Mucosa of descending colon (tissue), 3 donors: ENCODE data around the gene FAM107B. TPM values are rescaled to one million over a fixed set of nuclear protein-coding genes. Genes with fewer than 3 reads are reported as not detected.
A peak's percentile ranks its signal among the peaks of the same experiment; 100 is the strongest.

ENCODE experiments used
- ATAC-seq: fragments of 200-7000 bp; cut with Tn5 transposase; one replicate; pipeline ENCODE4 v1.9.1; 2020; ENCODE audit warnings: mild to moderate bottlenecking, moderate library complexity
- DNase-seq, 3 donors: peaks; one replicate each; pipeline ENCODE4 v3.0.0-alpha.2; 2020
- H3K36me3 ChIP-seq: fragments of 200-600 bp; one replicate; pipeline ENCODE4 v1.8.0; 2021; ENCODE audit warnings: low read depth, mild to moderate bottlenecking
- H3K4me1 ChIP-seq: fragments of 200-600 bp; one replicate; pipeline ENCODE4 v1.8.0; 2021; ENCODE audit warnings: low read depth, mild to moderate bottlenecking
- H3K4me3 ChIP-seq: fragments of 200-600 bp; one replicate; pipeline ENCODE4 v1.8.0; 2021; ENCODE audit warnings: mild to moderate bottlenecking
- H3K9me3 ChIP-seq: fragments of 200-600 bp; one replicate; pipeline ENCODE4 v1.8.0; 2021; ENCODE audit warnings: mild to moderate bottlenecking
- intact Hi-C, 2 donors: fragments of 100-400 bp; cut with DNase I in 1 of 2; cut with micrococcal nuclease in 1 of 2; formaldehyde crosslinking; loops; one replicate each; pipeline versions ENCODE4 v1.11.0 to v1.11.1; 2022; cut with DNase I, micrococcal nuclease
- total RNA-seq, 3 donors: library from RNA; stranded (reverse); fragmentation: NEBNext Ultra II Directional in 2 of 3; extraction: Animal tissue kit (Norgen Biotek cat#: 25700) in 2 of 3; gene quantifications; one replicate each; pipeline versions ENCODE4 v1.2.1 to v1.2.4, GENCODE V29; 2021 to 2023
- TF ChIP-seq, protein P1 (sequence below): fragments of 200-600 bp; IDR thresholded peaks from one replicate; pipeline ENCODE4 v1.8.0; 2022; ENCODE audit warnings: antibody characterized with exemption, mild to moderate bottlenecking
- donor health status: DM: no; HTN: no; CAD: no; lungs with moderate emphysema.
- donor health status: DM: no; HTN: no; CAD: no.
- donor health status: DM: no; HTN: yes; CAD: no.

FAM107B gene
- total RNA-seq, 3 donors from 2014 or later = 45.6 to 77.7 (median 76.9) TPM

GRCh38 chr10:14587540-14588083 lies 187.1 kb downstream of the FAM107B start:
- Histone ChIP-seq H3K4me3 (no peak overlapping the region), H3K36me3 (no peaks in the 10 kb centered on the region), H3K9me3 (no peaks in the 10 kb centered on the region), H3K4me1 (peaks cover 16% of the 10 kb centered on the region)
- intact Hi-C loops = no loop called here
- ATAC-seq = no peak
- TF ChIP-seq, protein P1, sequence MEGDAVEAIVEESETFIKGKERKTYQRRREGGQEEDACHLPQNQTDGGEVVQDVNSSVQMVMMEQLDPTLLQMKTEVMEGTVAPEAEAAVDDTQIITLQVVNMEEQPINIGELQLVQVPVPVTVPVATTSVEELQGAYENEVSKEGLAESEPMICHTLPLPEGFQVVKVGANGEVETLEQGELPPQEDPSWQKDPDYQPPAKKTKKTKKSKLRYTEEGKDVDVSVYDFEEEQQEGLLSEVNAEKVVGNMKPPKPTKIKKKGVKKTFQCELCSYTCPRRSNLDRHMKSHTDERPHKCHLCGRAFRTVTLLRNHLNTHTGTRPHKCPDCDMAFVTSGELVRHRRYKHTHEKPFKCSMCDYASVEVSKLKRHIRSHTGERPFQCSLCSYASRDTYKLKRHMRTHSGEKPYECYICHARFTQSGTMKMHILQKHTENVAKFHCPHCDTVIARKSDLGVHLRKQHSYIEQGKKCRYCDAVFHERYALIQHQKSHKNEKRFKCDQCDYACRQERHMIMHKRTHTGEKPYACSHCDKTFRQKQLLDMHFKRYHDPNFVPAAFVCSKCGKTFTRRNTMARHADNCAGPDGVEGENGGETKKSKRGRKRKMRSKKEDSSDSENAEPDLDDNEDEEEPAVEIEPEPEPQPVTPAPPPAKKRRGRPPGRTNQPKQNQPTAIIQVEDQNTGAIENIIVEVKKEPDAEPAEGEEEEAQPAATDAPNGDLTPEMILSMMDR = no peak
- no peak for DNase-seq

GRCh38 chr10:14586901-14587300 lies 187.8 kb downstream of the FAM107B start:
- ATAC-seq (peak; percentile 47), DNase-seq (peak in 1 of 3 donors; percentile 63)
- intact Hi-C loops = no loop called here

GRCh38 chr10:14585287-14586193 lies 189.2 kb downstream of the FAM107B start:
- ATAC-seq = no peak

More at GRCh38 chr10:14586901-14587300, 187.8 kb downstream of the FAM107B start:
- Histone ChIP-seq H3K36me3 (no peaks in the 10 kb centered on the region), H3K9me3 (no peaks in the 10 kb centered on the region), H3K4me3 (no peak overlapping the region), H3K4me1 (peaks cover 16% of the 10 kb centered on the region)
- TF ChIP-seq, protein P1 = no peak

GRCh38 chr10:14584661-14585060 lies 190.0 kb downstream of the FAM107B start:
- TF ChIP-seq, protein P1 = no peak
- intact Hi-C loops = no loop called here
- H3K36me3 ChIP-seq = no peaks in the 10 kb centered on the region
- no peak for ATAC-seq
- H3K4me3 ChIP-seq = no peak overlapping the region
- no peaks in the 10 kb centered on the region for H3K9me3 ChIP-seq
- peaks cover 16% of the 10 kb centered on the region for H3K4me1 ChIP-seq
- no peak for DNase-seq

More at GRCh38 chr10:14585287-14586193, 189.2 kb downstream of the FAM107B start:
- no peaks in the 10 kb centered on the region for H3K36me3 ChIP-seq
- no peaks in the 10 kb centered on the region for H3K9me3 ChIP-seq
- H3K4me1 ChIP-seq = peaks cover 16% of the 10 kb centered on the region
- intact Hi-C loops = no loop called here
- DNase-seq = no peak
- no peak overlapping the region for H3K4me3 ChIP-seq
- TF ChIP-seq, protein P1 = no peak

DNA sequence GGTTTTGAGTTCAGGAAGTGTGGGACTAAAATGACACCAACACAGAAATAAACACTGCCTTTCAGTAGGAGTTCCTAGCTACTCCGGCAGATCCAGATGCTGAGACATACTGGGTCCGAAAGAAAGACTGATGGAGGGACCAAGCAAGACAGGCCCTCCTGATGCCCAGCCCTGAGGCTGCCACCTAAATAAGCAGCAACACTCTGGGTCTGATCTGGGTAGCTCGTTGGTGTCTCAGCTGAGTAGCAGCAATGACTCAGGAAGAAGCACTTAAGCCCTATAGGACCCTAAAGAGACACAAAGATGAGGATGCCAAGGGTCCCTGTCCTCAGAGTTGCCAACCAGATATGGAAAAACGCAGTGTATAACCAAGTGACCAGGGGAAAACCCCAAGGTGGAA lies 190.7 kb downstream of the FAM107B start:
- peaks cover 15% of the 10 kb centered on the region for H3K4me1 ChIP-seq

More for the DNA sequence above, 190.7 kb downstream of the FAM107B start:
- ATAC-seq = no peak
- Histone ChIP-seq H3K9me3 (no peaks in the 10 kb centered on the region), H3K4me3 (no peak overlapping the region), H3K36me3 (no peaks in the 10 kb centered on the region)
- TF ChIP-seq, protein P1 = no peak
- DNase-seq = no peak
- intact Hi-C loops = no loop called here
